GM23338 (cell line): ENCODE measurements around the gene DHRSX. TPM values are rescaled to one million over a fixed set of nuclear protein-coding genes. Genes with fewer than 3 reads are reported as not detected.
"Not testable (repeated sequence)": the region's sequence is repeated elsewhere in the genome, so short reads cannot be mapped to it uniquely, and the experiment has no call there.

Experiments used
- ATAC-seq: fragments of 200-7000 bp; cut with Tn5 transposase; 3 replicates; pipeline ENCODE4 v1.9.1; 2020
- DNase-seq: peaks from one replicate; pipeline ENCODE4 v3.0.0-alpha.2; 2015; ENCODE audit warnings: low spot score
- H2AFZ ChIP-seq: fragments of 200-600 bp; sonication (generic); 2 replicates; pipeline ENCODE4 v1.8.0; 2016; ENCODE audit warnings: antibody characterized with exemption, mild to moderate bottlenecking, moderate library complexity
- H3F3A ChIP-seq: fragments of 200-600 bp; sonication (generic); replicated peaks from 2 replicates; pipeline ENCODE4 v1.8.0; 2017; ENCODE audit warnings: antibody characterized with exemption, mixed run types, low read depth
- H3K27ac ChIP-seq: fragments of 200-600 bp; sonication (generic); 2 replicates; pipeline ENCODE4 v1.6.1; 2016; ENCODE audit warnings: low read depth
- H3K27me3 ChIP-seq: fragments of 200-600 bp; sonication (generic); 2 replicates; pipeline ENCODE4 v1.8.0; 2016; ENCODE audit warnings: mild to moderate bottlenecking, mixed run types, moderate library complexity; ENCODE audit not compliant: insufficient read depth
- H3K36me3 ChIP-seq: fragments of 200-600 bp; sonication (generic); 2 replicates; pipeline ENCODE4 v1.8.0; 2016; ENCODE audit warnings: mild to moderate bottlenecking; ENCODE audit not compliant: insufficient read depth
- H3K4me1 ChIP-seq: fragments of 200-600 bp; sonication (generic); 2 replicates; pipeline ENCODE4 v1.8.0; 2016; ENCODE audit warnings: mild to moderate bottlenecking, moderate library complexity; ENCODE audit not compliant: insufficient read depth
- H3K4me2 ChIP-seq: fragments of 200-600 bp; sonication (generic); 2 replicates; pipeline ENCODE4 v1.7.1; 2017; ENCODE audit warnings: mixed run types
- H3K4me3 ChIP-seq: fragments of 200-600 bp; sonication (generic); 2 replicates; pipeline ENCODE4 v1.6.1; 2016; ENCODE audit warnings: mixed run types
- H3K79me2 ChIP-seq: fragments of 200-600 bp; sonication (generic); replicated peaks from 2 replicates; pipeline ENCODE4 v1.8.0; 2017; ENCODE audit warnings: mild to moderate bottlenecking; ENCODE audit not compliant: insufficient read depth
- H3K9me2 ChIP-seq: fragments of 200-600 bp; sonication (generic); 2 replicates; pipeline ENCODE4 v1.8.0; 2017; ENCODE audit not compliant: insufficient read depth
- H4K20me1 ChIP-seq: fragments of 200-600 bp; sonication (generic); replicated peaks from 2 replicates; pipeline ENCODE4 v1.8.0; 2017; ENCODE audit warnings: mild to moderate bottlenecking; ENCODE audit not compliant: insufficient read depth
- H3K27ac Mint-ChIP-seq: 2 replicates; pipeline ENCODE4 v1.8.0; 2020; ENCODE audit warnings: inconsistent platforms, mild to moderate bottlenecking, moderate library complexity, mixed read lengths
- H3K27me3 Mint-ChIP-seq: 3 replicates; pipeline ENCODE4 v1.8.0; 2022; ENCODE audit warnings: low read depth, mild to moderate bottlenecking, moderate library complexity, mixed read lengths, inconsistent platforms; ENCODE audit not compliant: insufficient read depth, poor library complexity
- H3K36me3 Mint-ChIP-seq: 3 replicates; pipeline ENCODE4 v1.8.0; 2021; ENCODE audit warnings: low read depth, mild to moderate bottlenecking, inconsistent platforms, moderate library complexity, mixed read lengths
- H3K4me1 Mint-ChIP-seq: 3 replicates; pipeline ENCODE4 v1.8.0; 2020; ENCODE audit warnings: mild to moderate bottlenecking, inconsistent platforms, mixed read lengths
- H3K4me3 Mint-ChIP-seq: 3 replicates; pipeline ENCODE4 v1.8.0; 2021; ENCODE audit warnings: moderate library complexity, mild to moderate bottlenecking, inconsistent platforms, mixed read lengths
- H3K9me3 Mint-ChIP-seq: 3 replicates; pipeline ENCODE4 v1.8.0; 2020; ENCODE audit warnings: moderate library complexity, mild to moderate bottlenecking, inconsistent platforms, mixed read lengths
- CREB1 ChIP-seq: fragments of 250-450 bp; sonication (Bioruptor Pico); IDR thresholded peaks from 2 replicates; pipeline ENCODE4 v1.5.0; 2020; ENCODE audit warnings: low read depth, mild to moderate bottlenecking, moderate library complexity
- EZH2 ChIP-seq: fragments of 200-600 bp; sonication (generic); IDR thresholded peaks from one replicate; pipeline ENCODE4 v1.8.0; 2017; ENCODE audit warnings: antibody characterized with exemption, mild to moderate bottlenecking, low read depth; ENCODE audit not compliant: unreplicated experiment
- EZH2phosphoT487 ChIP-seq: fragments of 200-600 bp; sonication (generic); IDR thresholded peaks from one replicate; pipeline ENCODE4 v1.8.1; 2018; ENCODE audit warnings: antibody characterized with exemption; ENCODE audit not compliant: unreplicated experiment
- JUNB ChIP-seq: IDR thresholded peaks from one replicate; pipeline ENCODE4 v1.6.1; 2016; ENCODE audit warnings: antibody characterized with exemption; ENCODE audit not compliant: unreplicated experiment
- POLR2AphosphoS5 ChIP-seq: IDR thresholded peaks from 2 replicates; pipeline ENCODE4 v1.6.1; 2016; ENCODE audit warnings: antibody characterized with exemption, low read depth
- ZNF331 ChIP-seq: fragments of 250-450 bp; sonication (Bioruptor Pico); IDR thresholded peaks from 2 replicates; pipeline ENCODE4 v1.5.0; 2020; ENCODE audit warnings: low read depth, mild to moderate bottlenecking, moderate library complexity
- polyA plus RNA-seq: library from polyadenylated mRNA; unstranded; fragments of >200 nt; fragmentation: Nextera tagmentation; extraction: Ambion mirVana; gene quantifications from 2 replicates; pipeline ENCODE4 v1.2.1, GENCODE V29; 2016
- total RNA-seq: library from RNA; depleted of rRNA; stranded (reverse); fragments of >200 nt; shearing (Covaris generic); gene quantifications from 2 replicates; pipeline ENCODE4 v1.2.3, GENCODE V29; 2014
- TF ChIP-seq, protein P1 (sequence below): fragments of 250-450 bp; sonication (Bioruptor Pico); IDR thresholded peaks from 2 replicates; pipeline ENCODE4 v1.5.0; 2020; ENCODE audit warnings: mild to moderate bottlenecking, moderate library complexity
- TF ChIP-seq, protein P2 (sequence below), 2 experiments: fragments of 200-600 bp in 1 of 2; sonication (generic) in 1 of 2; conservative IDR thresholded peaks; 2 replicates each; pipeline versions ENCODE4 v1.5.1 to v1.6.1; 2016 to 2017; ENCODE audit warnings: antibody characterized with exemption in 2 of 2, low read depth in 2 of 2, mild to moderate bottlenecking in 2 of 2, moderate library complexity in 1 of 2

Gene DHRSX
- total and polyA plus RNA-seq, 2 experiments from 2014 or later, result 33.9 to 43.0 TPM

DNA sequence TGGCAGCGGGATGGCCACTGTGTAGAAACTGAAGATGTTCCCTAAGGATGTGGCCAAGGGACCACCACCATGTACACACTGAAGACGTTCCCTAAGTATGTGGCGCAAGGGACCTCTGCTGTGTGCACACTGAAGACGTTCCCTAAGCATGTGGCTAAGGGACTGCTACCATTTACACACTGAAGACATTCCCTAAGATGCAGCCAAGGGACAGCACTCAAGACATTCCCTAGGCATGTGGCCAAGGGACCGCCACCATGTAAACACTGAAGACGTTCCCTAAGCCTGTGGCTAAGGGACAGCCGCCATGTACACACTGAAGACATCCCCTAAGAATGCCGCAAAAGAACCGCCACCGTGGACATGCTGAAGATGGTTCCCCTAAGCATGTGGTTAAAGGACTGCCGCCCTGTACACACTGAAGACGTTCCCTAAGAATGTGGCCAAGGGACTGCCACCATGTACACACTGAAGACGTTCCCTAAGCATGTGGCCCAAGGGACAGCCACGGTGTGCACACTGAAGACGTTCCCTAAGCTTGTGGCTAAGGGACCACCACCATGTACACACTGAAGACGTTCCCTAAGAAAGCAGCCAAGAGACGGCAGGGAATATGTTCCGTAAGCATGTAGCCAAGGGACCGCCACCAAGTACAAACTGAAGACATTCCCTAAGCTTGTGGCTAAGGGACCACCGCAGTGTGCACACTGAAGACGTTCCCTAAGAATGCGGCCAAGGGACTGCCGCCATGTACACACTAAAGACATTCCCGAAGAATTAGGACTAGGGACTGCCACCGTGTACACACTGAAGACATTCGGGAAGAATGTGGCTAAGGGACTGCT lies 43.3 kb downstream of the DHRSX start:
- Histone ChIP-seq H3K36me3 (0 out of 2 replicates have a peak, but pooled peaks cover 6% of the 10 kb centered on the region), H3K79me2 (peaks cover 92% of the 10 kb centered on the region), H3K27me3 (no peaks in the 10 kb centered on the region), H2AFZ (no peak overlapping the region), H3K4me2 (no peak overlapping the region), H4K20me1 (no peaks in the 10 kb centered on the region), H3K9me2 (no peaks in the 10 kb centered on the region), H3F3A (peaks cover 7% of the 10 kb centered on the region; the same call in 1 of the 2 replicates), H3K27ac (peak overlapping the region; percentile 51; the same call in 1 of the 2 replicates), H3K4me1 (no peaks in the 10 kb centered on the region; the same call in 1 of the 2 replicates), H3K4me3 (no peak overlapping the region)
- no peak for TF ChIP-seq ZNF331
- TF ChIP-seq EZH2phosphoT487, result no peak
- TF ChIP-seq POLR2AphosphoS5, result no peak
- TF ChIP-seq JUNB, result peak; percentile 90
- TF ChIP-seq, protein P1, sequence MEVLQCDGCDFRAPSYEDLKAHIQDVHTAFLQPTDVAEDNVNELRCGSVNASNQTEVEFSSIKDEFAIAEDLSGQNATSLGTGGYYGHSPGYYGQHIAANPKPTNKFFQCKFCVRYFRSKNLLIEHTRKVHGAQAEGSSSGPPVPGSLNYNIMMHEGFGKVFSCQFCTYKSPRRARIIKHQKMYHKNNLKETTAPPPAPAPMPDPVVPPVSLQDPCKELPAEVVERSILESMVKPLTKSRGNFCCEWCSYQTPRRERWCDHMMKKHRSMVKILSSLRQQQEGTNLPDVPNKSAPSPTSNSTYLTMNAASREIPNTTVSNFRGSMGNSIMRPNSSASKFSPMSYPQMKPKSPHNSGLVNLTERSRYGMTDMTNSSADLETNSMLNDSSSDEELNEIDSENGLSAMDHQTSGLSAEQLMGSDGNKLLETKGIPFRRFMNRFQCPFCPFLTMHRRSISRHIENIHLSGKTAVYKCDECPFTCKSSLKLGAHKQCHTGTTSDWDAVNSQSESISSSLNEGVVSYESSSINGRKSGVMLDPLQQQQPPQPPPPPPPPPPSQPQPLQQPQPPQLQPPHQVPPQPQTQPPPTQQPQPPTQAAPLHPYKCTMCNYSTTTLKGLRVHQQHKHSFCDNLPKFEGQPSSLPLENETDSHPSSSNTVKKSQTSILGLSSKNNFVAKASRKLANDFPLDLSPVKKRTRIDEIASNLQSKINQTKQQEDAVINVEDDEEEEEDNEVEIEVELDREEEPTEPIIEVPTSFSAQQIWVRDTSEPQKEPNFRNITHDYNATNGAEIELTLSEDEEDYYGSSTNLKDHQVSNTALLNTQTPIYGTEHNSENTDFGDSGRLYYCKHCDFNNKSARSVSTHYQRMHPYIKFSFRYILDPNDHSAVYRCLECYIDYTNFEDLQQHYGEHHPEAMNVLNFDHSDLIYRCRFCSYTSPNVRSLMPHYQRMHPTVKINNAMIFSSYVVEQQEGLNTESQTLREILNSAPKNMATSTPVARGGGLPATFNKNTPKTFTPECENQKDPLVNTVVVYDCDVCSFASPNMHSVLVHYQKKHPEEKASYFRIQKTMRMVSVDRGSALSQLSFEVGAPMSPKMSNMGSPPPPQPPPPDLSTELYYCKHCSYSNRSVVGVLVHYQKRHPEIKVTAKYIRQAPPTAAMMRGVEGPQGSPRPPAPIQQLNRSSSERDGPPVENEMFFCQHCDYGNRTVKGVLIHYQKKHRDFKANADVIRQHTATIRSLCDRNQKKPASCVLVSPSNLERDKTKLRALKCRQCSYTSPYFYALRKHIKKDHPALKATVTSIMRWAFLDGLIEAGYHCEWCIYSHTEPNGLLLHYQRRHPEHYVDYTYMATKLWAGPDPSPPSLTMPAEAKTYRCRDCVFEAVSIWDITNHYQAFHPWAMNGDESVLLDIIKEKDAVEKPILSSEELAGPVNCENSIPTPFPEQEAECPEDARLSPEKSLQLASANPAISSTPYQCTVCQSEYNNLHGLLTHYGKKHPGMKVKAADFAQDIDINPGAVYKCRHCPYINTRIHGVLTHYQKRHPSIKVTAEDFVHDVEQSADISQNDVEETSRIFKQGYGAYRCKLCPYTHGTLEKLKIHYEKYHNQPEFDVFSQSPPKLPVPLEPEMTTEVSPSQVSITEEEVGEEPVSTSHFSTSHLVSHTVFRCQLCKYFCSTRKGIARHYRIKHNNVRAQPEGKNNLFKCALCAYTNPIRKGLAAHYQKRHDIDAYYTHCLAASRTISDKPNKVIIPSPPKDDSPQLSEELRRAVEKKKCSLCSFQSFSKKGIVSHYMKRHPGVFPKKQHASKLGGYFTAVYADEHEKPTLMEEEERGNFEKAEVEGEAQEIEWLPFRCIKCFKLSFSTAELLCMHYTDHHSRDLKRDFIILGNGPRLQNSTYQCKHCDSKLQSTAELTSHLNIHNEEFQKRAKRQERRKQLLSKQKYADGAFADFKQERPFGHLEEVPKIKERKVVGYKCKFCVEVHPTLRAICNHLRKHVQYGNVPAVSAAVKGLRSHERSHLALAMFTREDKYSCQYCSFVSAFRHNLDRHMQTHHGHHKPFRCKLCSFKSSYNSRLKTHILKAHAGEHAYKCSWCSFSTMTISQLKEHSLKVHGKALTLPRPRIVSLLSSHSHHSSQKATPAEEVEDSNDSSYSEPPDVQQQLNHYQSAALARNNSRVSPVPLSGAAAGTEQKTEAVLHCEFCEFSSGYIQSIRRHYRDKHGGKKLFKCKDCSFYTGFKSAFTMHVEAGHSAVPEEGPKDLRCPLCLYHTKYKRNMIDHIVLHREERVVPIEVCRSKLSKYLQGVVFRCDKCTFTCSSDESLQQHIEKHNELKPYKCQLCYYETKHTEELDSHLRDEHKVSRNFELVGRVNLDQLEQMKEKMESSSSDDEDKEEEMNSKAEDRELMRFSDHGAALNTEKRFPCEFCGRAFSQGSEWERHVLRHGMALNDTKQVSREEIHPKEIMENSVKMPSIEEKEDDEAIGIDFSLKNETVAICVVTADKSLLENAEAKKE, result no peak
- TF ChIP-seq, protein P2, sequence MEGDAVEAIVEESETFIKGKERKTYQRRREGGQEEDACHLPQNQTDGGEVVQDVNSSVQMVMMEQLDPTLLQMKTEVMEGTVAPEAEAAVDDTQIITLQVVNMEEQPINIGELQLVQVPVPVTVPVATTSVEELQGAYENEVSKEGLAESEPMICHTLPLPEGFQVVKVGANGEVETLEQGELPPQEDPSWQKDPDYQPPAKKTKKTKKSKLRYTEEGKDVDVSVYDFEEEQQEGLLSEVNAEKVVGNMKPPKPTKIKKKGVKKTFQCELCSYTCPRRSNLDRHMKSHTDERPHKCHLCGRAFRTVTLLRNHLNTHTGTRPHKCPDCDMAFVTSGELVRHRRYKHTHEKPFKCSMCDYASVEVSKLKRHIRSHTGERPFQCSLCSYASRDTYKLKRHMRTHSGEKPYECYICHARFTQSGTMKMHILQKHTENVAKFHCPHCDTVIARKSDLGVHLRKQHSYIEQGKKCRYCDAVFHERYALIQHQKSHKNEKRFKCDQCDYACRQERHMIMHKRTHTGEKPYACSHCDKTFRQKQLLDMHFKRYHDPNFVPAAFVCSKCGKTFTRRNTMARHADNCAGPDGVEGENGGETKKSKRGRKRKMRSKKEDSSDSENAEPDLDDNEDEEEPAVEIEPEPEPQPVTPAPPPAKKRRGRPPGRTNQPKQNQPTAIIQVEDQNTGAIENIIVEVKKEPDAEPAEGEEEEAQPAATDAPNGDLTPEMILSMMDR (conservative IDR thresholded peaks at IDR 0.05; ENCODE audit: low read depth in 2 of 2), result no peak
- TF ChIP-seq CREB1 (CRISPR knock-in tag), result no peak
- TF ChIP-seq EZH2, result no peak
- DNase-seq (peak; percentile 85), ATAC-seq (peak; percentile 58)
- peaks cover 15% of the 10 kb centered on the region for H3K27me3 Mint-ChIP-seq
- no peak overlapping the region for H3K27ac Mint-ChIP-seq
- H3K9me3 Mint-ChIP-seq, result peaks cover 21% of the 10 kb centered on the region
- H3K36me3 Mint-ChIP-seq, result peaks cover 52% of the 10 kb centered on the region
- no peak overlapping the region for H3K4me3 Mint-ChIP-seq
- peaks cover 17% of the 10 kb centered on the region for H3K4me1 Mint-ChIP-seq

DNA sequence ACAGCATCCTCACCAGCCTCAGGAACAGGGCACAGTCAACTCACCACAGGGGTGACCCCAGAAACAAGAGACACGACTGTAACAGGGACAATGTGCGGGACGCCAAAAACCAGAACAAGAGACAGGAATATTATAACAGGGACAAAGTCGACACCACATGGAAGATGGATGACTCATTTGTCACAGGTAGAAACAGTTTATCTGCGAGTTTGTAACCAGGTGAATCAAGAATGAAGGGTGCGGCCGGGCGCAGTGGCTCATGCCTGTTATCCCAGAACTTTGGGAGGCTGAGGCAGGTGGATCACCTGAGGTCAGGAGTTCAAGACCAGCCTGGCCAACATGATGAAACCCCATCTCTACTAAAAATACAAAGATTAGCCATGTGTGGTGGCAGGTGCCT lies 44.7 kb downstream of the DHRSX start:
- H3K27ac ChIP-seq, H3F3A ChIP-seq, H3K4me3 ChIP-seq, ATAC-seq, H3K4me2 ChIP-seq, H4K20me1 ChIP-seq, H3K27me3 ChIP-seq, H3K4me1 ChIP-seq, H3K4me3 Mint-ChIP-seq, DNase-seq, H3K36me3 ChIP-seq, H3K9me2 ChIP-seq, H2AFZ ChIP-seq: not testable (repeated sequence)
- Mint-ChIP-seq H3K36me3 (peaks cover 55% of the 10 kb centered on the region), H3K9me3 (peaks cover 32% of the 10 kb centered on the region), H3K4me1 (peaks cover 15% of the 10 kb centered on the region), H3K27me3 (peaks cover 21% of the 10 kb centered on the region), H3K27ac (0 out of 2 replicates have a peak overlapping the region, but pooled peaks have one; percentile 3)
- peaks cover 88% of the 10 kb centered on the region for H3K79me2 ChIP-seq

DNA sequence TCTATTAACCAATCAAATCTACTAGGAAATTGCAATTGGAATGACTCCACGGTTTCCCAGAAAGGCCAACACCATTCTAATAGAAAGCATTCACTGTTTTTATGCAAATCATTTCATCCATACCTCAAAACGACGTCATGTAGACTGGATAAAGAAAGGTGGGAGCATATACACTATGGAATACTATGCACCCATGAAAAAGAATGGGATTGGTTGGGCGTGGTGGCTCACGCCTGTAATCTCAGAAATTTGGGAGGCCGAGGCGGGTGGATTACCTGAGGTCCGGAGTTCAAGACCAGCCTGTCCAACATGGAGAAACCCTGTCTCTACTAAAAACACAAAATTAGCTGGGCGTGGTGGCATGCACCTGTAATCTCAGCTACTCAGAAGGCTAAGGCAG lies 46.2 kb downstream of the DHRSX start:
- not testable (repeated sequence) for H4K20me1 ChIP-seq, H3K4me3 Mint-ChIP-seq, H3K4me2 ChIP-seq, H3K9me2 ChIP-seq, ATAC-seq, DNase-seq, H3K27ac Mint-ChIP-seq, H2AFZ ChIP-seq, H3K27ac ChIP-seq, H3K36me3 ChIP-seq, H3K4me3 ChIP-seq, H3F3A ChIP-seq, H3K27me3 ChIP-seq
- peaks cover 91% of the 10 kb centered on the region for H3K79me2 ChIP-seq
- peaks cover 27% of the 10 kb centered on the region for H3K4me1 Mint-ChIP-seq
- H3K36me3 Mint-ChIP-seq, result peaks cover 58% of the 10 kb centered on the region
- H3K9me3 Mint-ChIP-seq, result peaks cover 32% of the 10 kb centered on the region
- H3K4me1 ChIP-seq, result peaks cover 17% of the 10 kb centered on the region
- peaks cover 23% of the 10 kb centered on the region for H3K27me3 Mint-ChIP-seq
